HG03521 (cell line): ENCODE data around the gene ICE2.

Source experiments
- ATAC-seq: cut with Tn5 transposase; IDR thresholded peaks from one replicate; pipeline ENCODE4 v1.9.1; 2021; ENCODE audit warnings: mild to moderate bottlenecking, moderate library complexity; ENCODE audit not compliant: unreplicated experiment

ICE2 gene

DNA sequence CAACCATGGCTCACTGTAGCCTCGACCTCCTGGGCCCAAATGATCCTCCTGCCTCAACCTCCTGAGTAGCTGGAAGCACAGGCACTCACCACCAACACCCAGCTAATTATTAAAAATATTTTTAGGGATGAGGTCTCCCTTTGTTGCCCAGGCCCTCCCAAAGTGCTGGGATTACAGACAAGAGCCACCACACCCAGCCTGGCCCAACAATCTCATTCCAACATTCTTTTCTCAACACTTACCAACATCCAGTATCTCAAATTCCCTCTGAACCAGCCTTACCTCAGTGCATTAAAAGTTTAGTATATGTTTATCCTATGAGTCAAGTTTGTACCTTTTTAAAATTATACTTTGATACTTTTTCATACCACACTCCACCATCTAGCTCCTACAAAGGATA is 106.2 kb downstream of the ICE2 start:
- ATAC-seq: no peak

- no peak for ATAC-seq
Observed at GRCh38 chr15:60372227-60372626, 106.7 kb downstream of the ICE2 start.

GRCh38 chr15:60371175-60372051 is 107.5 kb downstream of the ICE2 start:
- no peak for ATAC-seq

- no peak for ATAC-seq
Observed at GRCh38 chr15:60370869-60371136, 108.1 kb downstream of the ICE2 start.

DNA sequence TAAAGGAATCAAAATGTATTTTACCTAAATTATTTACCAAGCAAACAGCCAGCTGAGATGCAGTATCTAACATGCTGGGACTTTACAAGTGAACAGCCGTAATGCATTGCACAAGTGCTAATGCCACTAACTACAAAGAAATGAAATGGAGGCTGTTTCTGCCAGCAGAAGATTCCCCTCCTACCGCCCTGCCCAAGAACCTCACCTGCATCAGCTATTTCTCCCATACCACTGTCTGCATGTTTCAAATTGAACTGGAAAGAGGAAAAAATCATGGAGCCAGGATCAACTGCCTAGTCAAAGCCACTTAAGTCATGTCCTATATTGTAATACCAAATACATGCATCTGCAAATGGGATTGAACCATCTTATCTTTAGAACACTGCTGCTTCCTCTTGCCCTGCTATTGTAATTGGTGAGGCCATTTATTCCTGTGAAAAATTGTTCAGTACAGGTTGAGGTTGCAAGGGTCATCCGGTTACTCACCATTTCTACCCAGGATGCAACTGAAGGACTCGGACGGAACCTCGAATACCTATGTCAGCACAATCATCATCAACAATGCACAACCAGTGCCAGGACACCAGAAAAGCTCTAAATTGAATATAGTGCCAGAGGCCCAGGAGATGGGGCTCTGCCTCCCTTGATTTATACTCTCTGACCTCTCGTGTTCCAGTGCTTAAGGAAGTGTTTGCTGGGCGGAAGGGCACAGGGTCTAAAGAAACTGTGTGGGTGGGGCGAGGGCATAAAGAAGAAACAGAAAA is 108.7 kb downstream of the ICE2 start:
- no peak for ATAC-seq

DNA sequence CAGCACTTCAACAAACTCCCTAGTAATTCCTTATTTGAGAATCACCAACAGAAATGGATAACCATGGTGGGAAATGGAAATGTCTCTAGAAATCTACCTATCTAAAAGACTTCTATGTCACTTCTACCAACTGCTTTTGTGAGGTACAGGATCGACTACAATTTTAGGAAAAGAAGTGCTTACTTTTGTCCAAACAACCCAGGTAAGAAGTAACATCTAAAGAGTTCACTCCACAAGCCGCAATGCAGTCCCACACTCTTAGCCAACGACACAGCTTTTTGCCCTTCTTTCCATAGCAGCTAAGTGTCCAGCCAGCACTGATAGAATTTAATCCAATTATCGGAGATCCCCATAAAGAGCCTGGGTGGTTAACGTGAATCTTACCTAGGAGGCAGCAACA is 109.2 kb downstream of the ICE2 start:
- ATAC-seq: no peak
